Neural progenitor cell (in vitro differentiated cells): Measurements from ENCODE around the gene PITPNB. TPM values are rescaled to one million over a fixed set of nuclear protein-coding genes. Genes with fewer than 3 reads are reported as not detected.

Experiments used
- DNase-seq: peaks from one replicate; pipeline ENCODE4 v3.0.0-alpha.2; 2016; ENCODE audit warnings: low spot score
- H2AFZ ChIP-seq: fragments of 200-600 bp; sonication (generic); replicated peaks from 2 replicates; pipeline ENCODE4 v1.6.1; 2016; ENCODE audit warnings: antibody characterized with exemption
- H3F3A ChIP-seq: fragments of 200-600 bp; sonication (generic); 2 replicates; pipeline ENCODE4 v1.6.1; 2016; ENCODE audit warnings: antibody characterized with exemption, low read depth
- H3K27ac ChIP-seq: fragments of 200-600 bp; sonication (generic); 2 replicates; pipeline ENCODE4 v1.5.1; 2016; ENCODE audit warnings: mild to moderate bottlenecking
- H3K27me3 ChIP-seq: fragments of 200-600 bp; sonication (generic); 2 replicates; pipeline ENCODE4 v1.6.1; 2016; ENCODE audit warnings: mild to moderate bottlenecking, moderate library complexity
- H3K36me3 ChIP-seq: fragments of 200-600 bp; sonication (generic); 2 replicates; pipeline ENCODE4 v1.5.1; 2016
- H3K4me1 ChIP-seq: fragments of 200-600 bp; sonication (generic); 2 replicates; pipeline ENCODE4 v1.6.1; 2016; ENCODE audit warnings: mixed run types
- H3K4me2 ChIP-seq: fragments of 200-600 bp; sonication (generic); 2 replicates; pipeline ENCODE4 v1.6.1; 2016
- H3K4me3 ChIP-seq: fragments of 200-600 bp; sonication (generic); 2 replicates; pipeline ENCODE4 v1.5.1; 2016
- H3K79me2 ChIP-seq: fragments of 200-600 bp; sonication (generic); 2 replicates; pipeline ENCODE4 v1.6.1; 2016; ENCODE audit warnings: low read depth
- H3K9ac ChIP-seq: fragments of 200-600 bp; sonication (generic); 2 replicates; pipeline ENCODE4 v1.6.1; 2016
- H3K9me3 ChIP-seq: fragments of 200-600 bp; sonication (generic); 2 replicates; pipeline ENCODE4 v1.5.1; 2016; ENCODE audit warnings: low read depth
- H4K20me1 ChIP-seq: fragments of 200-600 bp; sonication (generic); 2 replicates; pipeline ENCODE4 v1.6.1; 2016; ENCODE audit warnings: low read depth
- H3K27ac Mint-ChIP-seq: 3 replicates; pipeline ENCODE4 v1.8.0; 2021; ENCODE audit warnings: mixed read lengths
- H3K27me3 Mint-ChIP-seq: 2 replicates; pipeline ENCODE4 v1.8.0; 2022; ENCODE audit warnings: low read depth, mild to moderate bottlenecking, inconsistent platforms, moderate library complexity, mixed read lengths; ENCODE audit not compliant: insufficient read depth
- H3K36me3 Mint-ChIP-seq: 3 replicates; pipeline ENCODE4 v1.8.0; 2021; ENCODE audit warnings: mixed read lengths
- H3K4me1 Mint-ChIP-seq: 3 replicates; pipeline ENCODE4 v1.8.0; 2021; ENCODE audit warnings: mixed read lengths
- H3K4me3 Mint-ChIP-seq: 3 replicates; pipeline ENCODE4 v1.8.0; 2021; ENCODE audit warnings: mild to moderate bottlenecking, moderate library complexity, mixed read lengths
- H3K9me3 Mint-ChIP-seq: 3 replicates; pipeline ENCODE4 v1.8.0; 2020; ENCODE audit warnings: mixed read lengths
- CTCF ChIP-seq: fragments of 200-600 bp; sonication (generic); IDR thresholded peaks from 2 replicates; pipeline ENCODE4 v1.5.1; 2017; ENCODE audit warnings: antibody characterized with exemption, mild to moderate bottlenecking
- EZH2 ChIP-seq: fragments of 200-600 bp; sonication (generic); IDR thresholded peaks from 2 replicates; pipeline ENCODE4 v1.6.1; 2017; ENCODE audit warnings: antibody characterized with exemption, mild to moderate bottlenecking, moderate library complexity
- EZH2phosphoT487 ChIP-seq: fragments of 200-600 bp; sonication (generic); IDR thresholded peaks from 2 replicates; pipeline ENCODE4 v1.6.1; 2017; ENCODE audit warnings: antibody characterized with exemption
- total RNA-seq: library from RNA; depleted of rRNA; stranded (reverse); fragments of >200 nt; gene quantifications from 2 replicates; pipeline ENCODE4 v1.2.3, GENCODE V29; 2015; ENCODE audit warnings: low replicate concordance

PITPNB gene
- total RNA-seq, 1 donor from 2014 or later, result 32.5 TPM

GRCh38 chr22:27882507-27883290, 36.4 kb downstream of the PITPNB start:
- H3K4me3 Mint-ChIP-seq, result no peak overlapping the region
- Histone ChIP-seq H3K4me3 (no peak overlapping the region), H3K27me3 (no peaks in the 10 kb centered on the region), H3F3A (peaks cover 47% of the 10 kb centered on the region), H3K79me2 (peaks cover 33% of the 10 kb centered on the region), H3K9ac (no peak overlapping the region), H3K4me2 (no peak overlapping the region), H3K27ac (no peak overlapping the region), H3K9me3 (no peaks in the 10 kb centered on the region), H3K4me1 (peaks cover 75% of the 10 kb centered on the region), H2AFZ (no peak overlapping the region), H3K36me3 (no peaks in the 10 kb centered on the region), H4K20me1 (peaks cover 72% of the 10 kb centered on the region)
- no peak for DNase-seq
- no peak for TF ChIP-seq EZH2phosphoT487
- peaks cover 7% of the 10 kb centered on the region for H3K36me3 Mint-ChIP-seq
- no peaks in the 10 kb centered on the region for H3K27me3 Mint-ChIP-seq
- H3K9me3 Mint-ChIP-seq, result no peaks in the 10 kb centered on the region
- H3K4me1 Mint-ChIP-seq, result peaks cover 47% of the 10 kb centered on the region
- H3K27ac Mint-ChIP-seq, result no peak overlapping the region

- Histone ChIP-seq H3K4me2 (peak overlapping the region; percentile 56), H3K79me2 (peaks cover 32% of the 10 kb centered on the region), H2AFZ (no peak overlapping the region), H3K4me1 (peaks cover 77% of the 10 kb centered on the region), H3K36me3 (no peaks in the 10 kb centered on the region), H3F3A (peaks cover 36% of the 10 kb centered on the region), H4K20me1 (peaks cover 72% of the 10 kb centered on the region), H3K27ac (no peak overlapping the region), H3K9me3 (no peaks in the 10 kb centered on the region), H3K4me3 (no peak overlapping the region), H3K27me3 (no peaks in the 10 kb centered on the region), H3K9ac (no peak overlapping the region)
- Mint-ChIP-seq H3K36me3 (peaks cover 7% of the 10 kb centered on the region), H3K4me3 (no peak overlapping the region), H3K9me3 (no peaks in the 10 kb centered on the region), H3K27me3 (no peaks in the 10 kb centered on the region), H3K4me1 (peaks cover 53% of the 10 kb centered on the region), H3K27ac (no peak overlapping the region)
- TF ChIP-seq CTCF, result no peak
- no peak for TF ChIP-seq EZH2
- TF ChIP-seq EZH2phosphoT487, result no peak
- peak; percentile 47 for DNase-seq
Observed at GRCh38 chr22:27881421-27881820, 37.6 kb downstream of the PITPNB start.

GRCh38 chr22:27880778-27881394, 38.2 kb downstream of the PITPNB start:
- Histone ChIP-seq H3K4me1 (peaks cover 79% of the 10 kb centered on the region), H3K79me2 (peaks cover 30% of the 10 kb centered on the region), H3K9me3 (no peaks in the 10 kb centered on the region), H3K4me2 (peak overlapping the region; percentile 56), H3K27me3 (no peaks in the 10 kb centered on the region), H4K20me1 (peaks cover 72% of the 10 kb centered on the region), H3F3A (peaks cover 37% of the 10 kb centered on the region), H3K4me3 (no peak overlapping the region), H3K9ac (no peak overlapping the region), H3K36me3 (no peaks in the 10 kb centered on the region), H3K27ac (no peak overlapping the region), H2AFZ (no peak overlapping the region)
- Mint-ChIP-seq H3K9me3 (no peaks in the 10 kb centered on the region), H3K4me3 (no peak overlapping the region), H3K27me3 (no peaks in the 10 kb centered on the region), H3K4me1 (peaks cover 53% of the 10 kb centered on the region), H3K36me3 (peaks cover 7% of the 10 kb centered on the region), H3K27ac (no peak overlapping the region)
- peak; percentile 86 for TF ChIP-seq CTCF
- TF ChIP-seq EZH2phosphoT487, result no peak
- peak; percentile 67 for DNase-seq

- Histone ChIP-seq H3F3A (peaks cover 37% of the 10 kb centered on the region), H3K36me3 (no peaks in the 10 kb centered on the region), H3K27ac (no peak overlapping the region), H3K4me1 (peaks cover 79% of the 10 kb centered on the region), H3K4me3 (no peak overlapping the region), H3K27me3 (no peaks in the 10 kb centered on the region), H3K9ac (no peak overlapping the region), H3K79me2 (peaks cover 36% of the 10 kb centered on the region), H3K4me2 (no peak overlapping the region), H3K9me3 (no peaks in the 10 kb centered on the region), H4K20me1 (peaks cover 78% of the 10 kb centered on the region), H2AFZ (no peak overlapping the region)
- peak; percentile 69 for DNase-seq
- Mint-ChIP-seq H3K9me3 (no peaks in the 10 kb centered on the region), H3K27me3 (no peaks in the 10 kb centered on the region), H3K4me1 (peaks cover 53% of the 10 kb centered on the region), H3K36me3 (peaks cover 5% of the 10 kb centered on the region), H3K4me3 (no peak overlapping the region), H3K27ac (no peak overlapping the region)
- TF ChIP-seq EZH2 (no peak), CTCF (peak; percentile 71)
Observed at GRCh38 chr22:27879923-27880322, 39.1 kb downstream of the PITPNB start.
